Ammon's horn (tissue), 1 donor: Measurements from ENCODE around the gene ADGRD1.

ENCODE experiments used
- DNase-seq: peaks from one replicate; pipeline ENCODE4 v3.0.0-alpha.2; 2016; ENCODE audit warnings: low spot score

Gene ADGRD1

GRCh38 chr12:131091976-131092691 lies 138.4 kb downstream of the ADGRD1 start:
- DNase-seq, result no peak

DNA sequence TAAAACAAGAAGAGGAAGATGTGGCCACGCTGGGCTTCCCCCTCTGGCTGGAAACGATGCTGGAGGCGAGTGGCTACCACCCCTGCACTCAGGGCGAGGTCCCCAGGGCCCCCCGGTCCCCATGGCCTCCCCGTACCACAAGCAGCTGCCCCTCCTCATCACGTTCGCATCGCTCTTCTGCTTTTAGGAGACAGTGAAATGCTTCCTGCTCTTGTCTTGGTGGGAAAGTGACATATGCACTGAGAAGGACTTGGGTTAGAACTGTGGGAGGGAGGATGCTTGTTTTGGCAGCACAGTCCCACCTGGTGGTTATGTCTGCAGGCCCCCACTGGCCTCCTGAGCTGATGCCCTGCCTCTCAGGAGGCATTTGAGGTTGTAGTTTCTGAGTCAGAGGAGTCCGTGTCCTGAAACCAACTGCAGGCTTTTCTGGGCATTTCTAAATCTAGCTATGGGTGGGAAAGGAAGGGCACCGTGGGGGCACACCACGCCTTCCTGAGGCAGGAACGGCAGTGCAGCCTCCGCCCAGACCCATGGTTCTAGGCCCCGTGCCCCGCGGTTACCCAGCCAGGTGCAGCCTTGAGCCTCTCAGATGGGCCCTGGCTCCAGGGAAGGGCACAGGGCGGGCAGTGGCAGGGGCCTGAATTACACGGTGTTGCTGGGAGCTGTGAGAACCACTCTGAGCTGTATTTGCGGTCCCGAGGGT lies 139.3 kb downstream of the ADGRD1 start:
- DNase-seq, result no peak

GRCh38 chr12:131093604-131093955 lies 139.9 kb downstream of the ADGRD1 start:
- no peak for DNase-seq

DNA sequence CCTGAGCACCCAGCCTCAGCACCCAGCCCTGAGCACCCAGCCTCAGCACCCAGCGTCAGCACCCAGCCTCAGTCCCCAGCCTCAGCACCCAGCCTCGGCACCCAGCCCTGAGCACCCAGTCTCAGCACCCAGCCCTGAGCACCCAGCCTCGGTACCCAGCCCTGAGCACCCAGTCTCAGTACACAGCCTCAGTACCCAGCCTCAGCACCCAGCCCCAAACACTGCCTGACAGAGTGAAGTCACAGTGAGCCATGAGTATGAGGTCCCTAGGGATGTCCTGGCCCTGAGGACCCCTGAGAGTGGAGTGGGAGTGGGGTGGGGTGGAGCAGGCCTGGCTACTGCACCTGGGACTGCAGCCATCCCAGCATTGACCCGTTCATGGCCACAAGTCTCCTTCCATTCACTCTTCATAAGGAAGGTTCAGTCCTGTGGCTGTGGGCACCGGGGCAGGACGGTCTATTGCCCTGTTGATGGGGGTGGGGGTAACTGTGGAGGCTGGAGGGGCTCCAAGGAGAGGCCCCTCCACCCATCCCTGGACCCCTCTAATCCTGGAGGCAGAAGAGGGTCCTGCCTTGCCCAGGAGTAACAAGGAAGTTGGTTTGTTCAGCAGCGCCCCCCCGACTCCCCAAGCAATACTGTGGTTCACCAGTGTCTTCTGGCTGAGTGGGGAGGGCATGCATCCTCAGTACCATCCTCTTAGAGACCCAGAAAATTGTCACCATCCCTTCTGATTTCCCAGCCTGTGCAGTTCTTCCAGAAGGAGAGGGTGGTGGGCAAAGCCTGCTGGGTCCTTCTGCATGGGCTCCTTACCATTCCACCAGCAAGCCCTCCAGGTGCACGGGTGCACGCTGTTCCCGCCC lies 140.5 kb downstream of the ADGRD1 start:
- no peak for DNase-seq

GRCh38 chr12:131094831-131095805 lies 141.4 kb downstream of the ADGRD1 start:
- DNase-seq, result no peak

- DNase-seq, result no peak
Observed at GRCh38 chr12:131095826-131096680, 142.3 kb downstream of the ADGRD1 start.

DNA sequence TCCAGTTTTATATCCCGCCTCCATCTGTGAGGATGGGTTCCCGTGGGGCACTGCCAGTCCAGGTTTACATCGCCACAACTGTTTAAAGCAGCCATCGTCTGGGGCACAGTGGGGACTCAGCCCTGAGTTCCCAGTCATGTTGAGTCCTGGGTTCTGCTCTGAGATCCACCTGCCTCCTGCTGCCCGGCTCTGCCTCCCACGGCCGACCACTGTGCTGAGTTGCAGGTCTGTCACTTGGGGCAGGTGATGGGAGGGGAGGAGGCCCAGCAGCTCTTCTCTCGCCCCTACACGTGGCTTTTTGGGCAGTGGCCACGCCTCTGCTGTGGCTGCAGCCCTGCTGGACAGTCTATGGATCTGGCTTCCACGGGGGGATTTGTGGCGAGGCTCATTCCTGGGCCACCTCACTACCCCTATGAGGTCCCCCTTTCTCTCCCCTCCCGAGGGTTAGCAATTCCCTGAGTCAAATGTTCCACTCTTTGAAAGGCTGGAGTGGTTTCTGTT lies 143.0 kb downstream of the ADGRD1 start:
- no peak for DNase-seq

DNA sequence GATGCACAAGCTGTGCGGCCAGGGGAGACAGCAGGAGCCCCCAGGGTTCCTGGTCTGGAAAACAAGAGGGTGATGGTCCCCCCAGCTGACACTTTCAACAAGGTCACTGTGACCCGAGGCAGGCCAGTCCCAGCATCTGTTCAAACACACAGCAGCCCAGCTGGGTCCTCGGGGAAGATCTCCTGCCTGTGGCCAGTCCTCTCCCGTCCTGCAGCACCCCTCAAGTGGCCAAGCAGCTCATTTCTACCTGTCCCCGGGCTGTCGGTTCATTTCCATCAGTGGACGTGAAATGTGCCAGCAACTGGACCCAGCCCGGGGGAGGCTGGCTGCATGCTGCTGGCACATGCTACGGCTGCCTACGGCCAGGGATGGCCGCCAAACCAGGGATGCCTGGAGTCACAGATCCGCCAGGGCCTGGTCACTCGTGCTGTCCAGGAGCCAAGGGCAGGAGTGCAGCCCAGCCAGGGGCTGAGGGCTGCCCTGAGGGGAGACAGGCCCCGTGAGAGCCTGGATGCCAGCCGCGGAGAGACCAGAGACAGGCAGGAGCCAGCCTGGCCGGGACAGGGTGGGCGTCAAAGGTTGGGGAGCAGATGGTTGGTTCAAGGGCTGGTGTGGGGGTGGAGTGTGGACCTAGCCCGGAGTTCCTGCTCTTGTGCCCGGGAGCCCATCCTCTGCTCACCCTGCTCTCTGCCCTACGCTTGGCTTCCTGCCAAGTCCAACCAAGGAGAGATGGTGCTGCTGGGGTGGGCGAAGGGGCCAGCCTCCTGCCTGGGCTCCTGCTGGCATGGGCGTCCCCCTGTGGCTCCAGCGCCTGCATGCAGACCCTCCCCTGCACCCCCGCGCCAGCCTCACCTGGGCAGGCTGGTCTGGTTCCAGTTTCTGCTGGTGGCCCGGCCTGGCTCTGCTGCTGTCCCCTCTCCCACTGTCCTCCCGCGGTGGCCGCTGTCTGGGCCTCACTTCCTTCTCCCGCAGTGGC lies 143.8 kb downstream of the ADGRD1 start:
- no peak for DNase-seq

GRCh38 chr12:131098178-131098981 lies 144.7 kb downstream of the ADGRD1 start:
- no peak for DNase-seq

GRCh38 chr12:131100031-131100674 lies 146.4 kb downstream of the ADGRD1 start:
- no peak for DNase-seq

DNA sequence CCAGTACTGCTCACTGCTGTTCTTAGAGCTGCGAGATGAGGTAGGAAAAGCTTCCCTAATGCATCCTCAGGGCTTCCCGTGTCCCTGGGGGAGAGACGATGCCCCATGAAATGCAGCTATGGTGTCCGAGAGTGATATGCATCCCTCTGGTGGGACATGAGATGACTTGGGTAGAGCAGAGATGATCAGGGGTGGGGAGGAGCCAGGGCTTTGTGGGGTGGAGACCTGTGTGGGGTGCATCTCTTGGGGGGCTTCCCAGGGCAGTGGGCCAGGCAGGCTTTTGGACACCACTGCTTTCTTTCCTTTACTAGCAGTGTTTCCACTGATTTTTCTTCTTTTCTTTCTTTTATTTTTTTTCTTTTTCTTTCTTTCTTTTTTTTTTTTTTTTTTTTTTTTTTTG lies 147.3 kb downstream of the ADGRD1 start:
- DNase-seq, result no peak

GRCh38 chr12:131101703-131102492 lies 148.2 kb downstream of the ADGRD1 start:
- DNase-seq, result no peak

GRCh38 chr12:131102493-131102931 lies 148.8 kb downstream of the ADGRD1 start:
- no peak for DNase-seq

DNA sequence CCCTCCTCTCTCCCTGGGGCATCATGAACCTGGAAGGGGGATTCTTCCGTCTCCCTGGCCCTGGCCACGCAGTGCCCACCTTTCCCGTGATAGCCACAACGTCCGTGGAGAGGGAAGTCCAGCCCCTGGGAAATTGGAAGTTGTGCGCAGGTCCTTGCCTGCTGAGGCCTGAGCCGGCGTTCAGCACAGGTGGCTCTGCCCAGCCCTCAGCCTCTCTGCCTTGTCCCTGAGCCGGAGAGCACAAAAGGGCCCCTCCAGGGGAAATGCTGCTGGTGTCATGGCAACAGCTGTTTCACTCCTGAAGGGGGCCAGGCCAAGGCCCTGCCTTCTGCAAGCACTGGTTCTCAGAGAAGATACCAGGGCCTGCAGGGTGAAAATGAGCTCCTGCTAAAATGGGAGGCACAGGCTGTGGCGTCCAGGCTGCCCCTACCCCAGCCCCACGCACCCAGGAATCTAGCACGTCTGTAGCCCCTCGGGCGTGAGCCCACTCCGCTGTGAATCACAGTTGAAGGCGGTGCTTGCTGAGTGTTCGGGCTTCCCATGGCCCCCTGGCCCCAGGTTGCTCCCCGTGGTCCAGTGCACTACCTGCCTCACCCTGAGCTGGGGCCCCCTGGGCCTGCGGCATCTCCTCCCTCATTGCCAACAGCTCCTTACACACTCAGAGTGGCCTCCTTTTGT lies 149.4 kb downstream of the ADGRD1 start:
- DNase-seq, result no peak

DNA sequence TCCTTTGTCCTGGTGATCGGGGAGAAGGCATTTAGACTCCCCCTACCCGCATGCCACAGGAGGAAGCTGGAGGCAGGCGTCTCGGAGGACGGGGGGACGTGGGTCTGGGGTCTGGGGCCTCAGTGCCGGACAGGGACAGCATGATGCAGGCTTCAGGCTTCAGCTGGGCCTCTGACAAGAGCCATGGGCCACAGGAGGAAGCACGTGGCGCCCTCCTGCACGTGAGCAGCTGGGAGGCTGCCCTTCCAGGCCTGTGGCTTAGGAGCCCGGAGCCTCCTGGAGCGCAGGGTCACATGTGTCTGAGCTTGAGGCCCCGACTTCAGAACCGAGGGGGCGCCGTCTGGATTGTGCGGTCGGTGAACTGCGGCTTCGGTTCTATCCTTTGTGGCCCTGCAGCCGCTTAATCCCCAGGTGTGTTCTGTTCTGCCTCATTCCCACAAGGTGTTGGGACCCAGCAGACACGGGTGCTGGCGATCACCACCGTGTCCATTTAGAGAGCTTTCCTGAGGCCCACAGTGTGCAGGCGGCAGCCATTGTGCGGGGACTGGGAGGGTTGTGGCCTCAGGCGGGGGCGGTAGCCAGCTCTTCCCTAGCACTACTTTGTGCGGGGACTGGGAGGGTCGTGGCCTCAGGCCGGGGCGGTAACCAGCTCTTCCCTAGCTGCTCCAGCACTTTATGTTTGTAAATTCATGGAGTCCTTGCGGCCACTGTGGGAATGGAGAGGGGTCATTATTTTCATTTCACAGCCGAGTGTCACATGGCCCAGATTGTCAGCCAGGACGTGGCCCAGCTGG lies 150.2 kb downstream of the ADGRD1 start:
- no peak for DNase-seq
